ENCODE data around the gene USP7. TPM values are rescaled to one million over a fixed set of nuclear protein-coding genes. Genes with fewer than 3 reads are reported as not detected.

Gene USP7
- polyA plus RNA-seq, 3 donors: 116 to 129 (median 124) TPM

DNA sequence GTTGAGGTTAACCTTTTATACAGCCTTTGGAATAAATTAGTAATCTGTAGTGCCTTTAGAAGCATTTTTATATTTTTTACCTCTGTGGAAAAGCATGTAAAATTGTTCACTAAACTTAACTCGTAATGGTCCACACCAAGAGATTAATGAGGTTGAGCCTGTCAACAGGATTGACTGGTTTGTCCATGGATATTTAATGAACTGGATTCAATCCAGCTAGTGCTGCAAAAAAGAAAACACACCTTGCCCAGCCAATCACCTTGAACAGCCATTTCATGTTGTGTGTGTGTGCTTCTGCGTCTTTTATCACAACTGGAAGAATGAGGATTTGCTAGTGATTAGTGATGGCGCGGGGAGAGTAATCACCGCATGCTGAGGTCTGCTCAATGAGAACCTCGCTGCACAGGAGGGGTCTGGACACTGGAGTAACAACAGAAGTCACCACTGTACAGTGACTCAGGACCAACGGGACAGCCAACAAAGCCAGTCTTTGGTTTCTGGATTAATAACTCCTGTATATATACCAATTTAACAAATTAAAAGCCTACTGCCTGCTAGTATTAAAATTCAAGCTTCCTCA is 47.9 kb downstream of the USP7 start:
- no peak for DNase-seq (ENCODE audit: extremely low read depth in 1 of 11, low read depth in 9 of 11, low spot score in 4 of 11)

DNA sequence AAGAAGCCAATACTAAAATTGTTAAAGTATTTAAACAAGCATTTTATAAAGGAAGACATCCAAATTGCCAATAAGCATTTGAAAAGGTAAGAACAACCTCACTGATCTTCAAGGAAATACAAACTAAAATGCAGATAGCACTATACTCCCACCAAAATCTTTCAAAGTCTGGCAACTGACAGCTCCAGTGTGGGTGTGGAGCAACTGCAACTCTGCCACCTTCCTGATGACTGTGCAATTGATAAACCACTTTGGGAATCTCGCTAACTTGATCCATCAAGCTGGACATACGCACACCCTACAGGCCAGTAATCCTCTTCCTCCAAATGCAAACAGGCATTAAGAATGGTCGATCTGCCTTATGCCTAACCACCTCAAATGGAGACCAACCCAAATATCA is 49.6 kb downstream of the USP7 start:
- DNase-seq (ENCODE audit: extremely low read depth in 1 of 11, low read depth in 9 of 11, low spot score in 4 of 11): no peak

GRCh38 chr16:8912793-8913192 is 50.9 kb downstream of the USP7 start:
- no peak for DNase-seq (ENCODE audit: extremely low read depth in 1 of 11, low read depth in 9 of 11, low spot score in 4 of 11)

DNA sequence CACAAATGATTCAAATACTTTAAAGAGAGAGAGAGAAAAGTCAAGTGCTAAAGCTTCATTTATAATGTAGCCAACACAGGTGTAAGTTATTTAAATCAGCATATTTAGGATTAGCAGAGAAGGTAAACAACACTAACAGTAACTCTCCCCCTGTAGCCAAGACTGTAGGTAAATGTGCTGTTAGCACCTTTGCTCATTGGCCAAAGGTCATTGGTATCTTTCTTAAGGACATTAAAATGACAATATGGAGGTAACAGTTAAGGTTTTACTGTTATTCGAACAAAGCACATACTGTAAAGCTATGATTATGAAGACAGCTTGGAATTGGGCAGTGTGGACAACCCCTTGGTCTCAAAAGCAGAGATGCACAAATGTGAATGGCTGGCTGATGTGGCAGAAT is 52.9 kb downstream of the USP7 start:
- no peak for DNase-seq (ENCODE audit: extremely low read depth in 1 of 11, low read depth in 9 of 11, low spot score in 4 of 11)

GRCh38 chr16:8908810-8909468 is 54.8 kb downstream of the USP7 start:
- no peak for DNase-seq (ENCODE audit: extremely low read depth in 1 of 11, low read depth in 9 of 11, low spot score in 4 of 11)

DNA sequence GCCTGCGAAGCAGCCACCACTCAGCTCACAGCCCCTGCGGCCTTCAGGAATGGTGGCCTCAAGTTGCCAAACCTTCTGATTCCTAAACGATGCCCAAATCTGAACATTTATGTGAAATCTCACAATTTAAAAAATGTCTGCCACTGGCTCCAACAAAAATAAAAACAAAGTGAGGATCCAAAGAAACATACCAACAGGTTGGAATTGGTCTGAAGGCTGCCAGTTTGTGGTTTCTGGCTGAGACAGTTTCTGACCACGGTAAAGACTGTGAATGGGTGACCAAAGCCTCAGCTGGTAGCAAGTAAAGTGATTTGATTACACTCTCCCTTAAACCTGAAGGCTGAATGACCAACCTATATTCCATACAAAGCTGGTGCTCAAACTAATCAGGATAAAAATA is 56.6 kb downstream of the USP7 start:
- no peak for DNase-seq (ENCODE audit: extremely low read depth in 1 of 11, low read depth in 9 of 11, low spot score in 4 of 11)

DNA sequence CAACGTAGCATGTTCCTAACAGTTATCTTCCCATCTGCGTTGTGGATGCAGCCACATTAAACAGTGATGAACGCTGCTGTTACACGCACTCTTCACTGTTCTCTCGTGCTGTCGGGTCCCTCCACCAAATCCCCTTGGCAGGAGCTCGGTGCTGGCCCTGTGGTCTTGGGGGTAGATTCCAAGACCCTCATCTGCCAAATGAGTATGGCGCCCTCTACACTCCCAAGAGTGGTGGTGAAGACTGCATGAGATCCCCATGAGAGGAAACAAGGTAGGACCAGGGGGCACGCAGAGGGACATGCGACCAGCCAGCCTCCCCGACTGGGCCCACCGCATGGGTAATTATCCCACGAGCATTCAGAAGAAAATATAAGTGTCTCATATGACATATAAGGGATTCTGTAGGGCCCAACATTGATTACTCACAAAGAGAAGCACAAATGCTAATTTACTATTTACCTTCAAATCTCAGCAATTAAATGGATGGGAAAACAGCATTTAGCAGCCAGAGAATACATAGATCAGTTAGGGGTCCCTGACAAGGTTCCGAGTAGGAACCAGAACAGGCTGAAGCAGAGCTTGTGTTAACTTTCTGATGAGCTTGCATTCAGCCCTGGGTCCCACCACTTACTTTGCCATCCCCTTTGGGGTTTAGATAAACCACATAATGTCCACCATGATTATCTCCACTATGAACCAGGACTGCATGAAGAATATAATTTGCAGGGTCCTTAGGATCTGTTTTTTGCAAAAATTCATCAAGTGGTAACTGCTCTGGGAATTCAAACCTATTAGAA is 57.7 kb downstream of the USP7 start:
- no peak for DNase-seq (ENCODE audit: extremely low read depth in 1 of 11, low read depth in 9 of 11, low spot score in 4 of 11)

GRCh38 chr16:8905168-8905762 is 58.4 kb downstream of the USP7 start:
- DNase-seq (ENCODE audit: extremely low read depth in 1 of 11, low read depth in 9 of 11, low spot score in 4 of 11): no peak

DNA sequence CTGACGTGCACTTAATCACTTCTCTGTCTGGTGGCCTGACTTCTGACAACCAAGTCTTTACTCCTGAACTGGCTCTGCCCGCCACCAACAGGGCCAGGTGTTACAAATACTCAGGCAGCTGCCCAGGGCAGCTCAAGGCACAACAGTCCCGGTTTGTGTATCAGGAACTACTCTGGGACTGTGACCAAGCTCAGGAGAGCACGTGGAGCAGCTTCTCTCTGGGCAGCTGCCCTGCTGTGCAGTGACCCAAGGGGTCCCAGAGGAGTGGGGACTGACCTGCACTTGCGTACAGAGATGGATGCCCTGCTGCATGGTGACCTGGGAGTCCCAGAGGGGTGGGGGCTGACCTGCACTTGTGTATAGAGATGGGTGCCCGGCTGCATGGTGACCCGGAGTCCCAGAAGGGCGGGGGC is 59.7 kb downstream of the USP7 start:
- DNase-seq (ENCODE audit: extremely low read depth in 1 of 11, low read depth in 9 of 11, low spot score in 4 of 11): no peak

DNA sequence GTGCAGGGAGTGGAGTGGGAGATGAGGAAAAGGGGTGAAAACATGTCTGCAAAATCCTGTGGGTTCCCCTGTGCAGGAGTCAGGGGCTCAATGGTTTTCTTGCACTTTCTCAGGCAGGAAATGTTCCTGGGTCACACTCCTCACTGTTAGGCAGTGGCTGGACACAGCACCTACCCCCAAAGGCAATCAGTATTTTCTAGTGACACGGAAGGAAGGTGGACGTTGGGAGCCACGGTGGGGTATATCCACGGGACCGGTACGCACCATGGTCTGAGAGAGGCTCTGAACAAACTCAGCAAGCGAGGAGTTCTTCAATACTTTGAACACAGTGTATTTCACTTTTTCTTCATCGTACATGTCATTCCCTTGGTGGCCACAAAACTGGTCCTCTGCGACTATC is 60.7 kb downstream of the USP7 start:
- no peak for DNase-seq (ENCODE audit: extremely low read depth in 1 of 11, low read depth in 9 of 11, low spot score in 4 of 11)

- no peak for DNase-seq (ENCODE audit: extremely low read depth in 1 of 11, low read depth in 9 of 11, low spot score in 4 of 11)
These were observed 62.3 kb downstream of the USP7 start for GRCh38 chr16:8901320-8901861.

- DNase-seq (ENCODE audit: extremely low read depth in 1 of 11, low read depth in 9 of 11, low spot score in 4 of 11): no peak
These were observed 63.4 kb downstream of the USP7 start for GRCh38 chr16:8900343-8900742.

DNA sequence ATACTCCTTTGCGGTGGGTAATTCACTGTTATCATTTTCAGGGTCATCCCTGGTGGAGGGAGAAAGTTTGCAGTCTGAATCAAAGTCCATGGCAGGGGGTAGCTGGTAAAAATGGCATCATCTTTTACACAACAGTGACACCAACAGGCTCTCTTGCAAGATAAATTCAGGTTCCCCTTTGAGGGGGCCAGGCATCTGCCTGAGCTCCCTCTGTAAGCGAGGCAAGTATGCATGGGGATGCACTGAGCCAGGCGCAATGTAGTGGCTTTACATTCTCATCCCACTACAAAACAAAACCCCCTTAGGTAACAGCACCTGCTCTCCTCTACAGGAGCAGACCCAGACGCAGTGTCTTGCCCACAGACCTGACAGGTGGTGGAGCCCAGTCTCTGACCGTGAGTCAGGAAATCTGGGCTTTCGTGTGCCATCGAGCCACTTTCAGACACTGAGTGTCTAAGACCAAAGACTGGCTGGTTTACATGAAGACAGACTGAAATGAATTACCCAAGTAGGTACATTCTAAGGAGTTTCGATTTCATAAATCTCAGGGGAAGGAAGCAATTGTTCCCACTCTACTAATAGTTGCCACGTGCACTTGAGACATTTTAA is 63.9 kb downstream of the USP7 start:
- no peak for DNase-seq (ENCODE audit: extremely low read depth in 1 of 11, low read depth in 9 of 11, low spot score in 4 of 11)

DNA sequence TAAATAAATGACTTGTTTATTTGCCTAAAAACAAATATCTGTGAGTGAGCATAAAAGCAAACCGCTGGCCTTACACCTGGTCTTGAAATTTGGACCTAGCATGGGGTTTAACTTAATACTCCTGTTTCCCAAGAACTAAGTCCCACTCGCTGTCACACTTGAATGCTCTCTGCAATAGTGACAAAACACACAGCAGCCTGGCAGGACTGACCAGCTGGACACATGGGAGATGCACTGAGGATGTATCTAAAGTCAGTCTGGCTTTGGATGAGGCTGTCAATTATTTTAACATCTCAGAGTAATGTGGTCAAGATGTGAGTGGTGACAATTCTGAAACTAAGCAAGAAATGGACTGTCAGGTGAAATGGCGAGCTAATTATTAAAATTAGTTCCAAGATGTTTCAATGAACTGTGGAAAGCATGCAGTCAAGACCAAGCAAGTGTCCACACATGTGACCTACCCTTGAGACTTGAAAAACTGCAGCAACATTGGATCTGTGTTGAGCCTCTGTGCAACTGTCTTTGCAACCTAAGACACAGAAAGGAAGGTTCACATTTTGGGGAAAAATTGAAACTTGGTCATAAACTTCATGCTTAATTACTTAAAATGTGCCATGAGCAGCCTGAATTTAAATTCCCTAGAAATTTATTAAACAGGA is 64.9 kb downstream of the USP7 start:
- no peak for DNase-seq (ENCODE audit: extremely low read depth in 1 of 11, low read depth in 9 of 11, low spot score in 4 of 11)

DNA sequence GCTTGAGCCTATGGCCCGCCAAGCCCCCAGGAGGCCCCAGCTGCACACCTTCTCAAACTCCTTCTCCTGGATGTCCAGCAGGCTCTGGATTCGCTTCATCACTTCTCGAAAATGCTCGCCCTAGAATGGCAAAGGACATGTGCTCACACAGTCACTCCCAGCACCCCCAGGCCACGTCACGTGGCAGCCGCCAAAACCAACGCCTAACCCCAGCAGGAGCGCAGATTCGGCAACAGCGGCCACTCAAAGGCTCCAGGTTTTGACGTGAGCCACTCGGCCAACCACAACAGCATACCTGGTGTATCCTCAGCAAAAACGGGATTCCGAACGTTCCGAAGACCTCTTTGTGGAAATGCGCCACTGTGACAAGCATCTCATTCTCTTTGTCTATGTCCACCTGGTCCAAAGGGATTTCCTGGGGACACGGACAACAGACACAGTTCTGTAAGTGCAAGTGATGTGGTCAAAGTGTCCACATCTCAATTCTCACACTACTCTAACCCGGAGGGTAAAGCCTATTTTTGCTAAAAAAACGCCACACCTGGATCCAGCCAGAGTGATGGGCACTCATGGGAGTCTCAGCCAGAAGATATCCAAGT is 68.9 kb downstream of the USP7 start:
- no peak for DNase-seq (ENCODE audit: extremely low read depth in 1 of 11, low read depth in 9 of 11, low spot score in 4 of 11)

DNA sequence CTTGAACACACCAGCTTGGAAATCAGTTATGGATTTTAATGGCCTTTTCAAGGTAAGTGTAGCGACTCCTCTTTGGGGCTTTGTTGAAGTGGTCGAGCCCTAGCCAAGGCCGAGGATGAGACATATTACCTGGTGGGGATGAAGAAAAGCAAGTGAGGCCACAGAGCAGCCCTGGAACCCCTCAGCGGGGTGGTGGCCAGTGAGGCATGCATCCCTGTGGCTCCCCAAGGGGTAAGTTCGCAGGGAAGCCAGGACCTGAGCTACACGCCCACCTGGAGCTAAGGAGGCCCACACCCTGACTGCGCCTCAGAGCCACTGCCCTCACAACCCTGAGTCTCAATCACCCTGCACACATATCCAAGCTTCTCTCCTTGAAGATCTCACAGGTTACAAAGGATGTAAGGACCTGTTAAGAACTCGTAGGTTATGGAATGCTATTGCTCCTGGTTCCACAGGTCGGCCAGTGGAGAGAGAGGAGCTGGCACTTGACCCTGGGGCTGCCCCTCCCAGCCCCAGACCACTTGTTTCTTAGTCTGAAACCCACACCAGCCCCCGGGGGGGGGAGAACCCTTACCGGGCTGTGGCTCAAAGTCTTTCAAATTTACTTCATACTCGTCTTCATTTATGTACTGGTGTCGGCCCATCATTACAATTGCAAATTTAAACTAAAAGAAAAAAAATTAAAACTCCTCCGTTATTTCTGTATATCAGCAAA is 69.6 kb downstream of the USP7 start:
- DNase-seq (ENCODE audit: extremely low read depth in 1 of 11, low read depth in 9 of 11, low spot score in 4 of 11): no peak

DNA sequence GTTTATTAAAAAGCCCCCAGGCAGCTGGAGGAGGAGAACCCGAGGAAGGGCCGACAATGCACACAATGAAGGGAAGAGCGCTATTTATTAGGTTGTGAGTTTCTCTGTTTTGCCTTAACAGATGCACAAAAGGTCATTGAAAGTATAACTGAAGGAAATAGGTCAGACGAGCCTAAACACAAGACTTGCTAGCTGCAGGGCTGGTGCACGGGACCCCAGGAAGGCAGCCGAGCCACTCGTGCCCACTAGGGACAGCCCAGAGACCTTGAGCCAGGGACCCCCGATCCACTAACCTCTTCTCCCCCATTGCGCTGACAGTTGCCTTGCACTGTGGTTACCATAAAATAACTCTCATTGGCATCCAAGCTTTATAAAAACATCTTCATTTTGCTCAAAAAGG is 70.3 kb downstream of the USP7 start:
- DNase-seq (ENCODE audit: extremely low read depth in 1 of 11, low read depth in 9 of 11, low spot score in 4 of 11): no peak

DNA sequence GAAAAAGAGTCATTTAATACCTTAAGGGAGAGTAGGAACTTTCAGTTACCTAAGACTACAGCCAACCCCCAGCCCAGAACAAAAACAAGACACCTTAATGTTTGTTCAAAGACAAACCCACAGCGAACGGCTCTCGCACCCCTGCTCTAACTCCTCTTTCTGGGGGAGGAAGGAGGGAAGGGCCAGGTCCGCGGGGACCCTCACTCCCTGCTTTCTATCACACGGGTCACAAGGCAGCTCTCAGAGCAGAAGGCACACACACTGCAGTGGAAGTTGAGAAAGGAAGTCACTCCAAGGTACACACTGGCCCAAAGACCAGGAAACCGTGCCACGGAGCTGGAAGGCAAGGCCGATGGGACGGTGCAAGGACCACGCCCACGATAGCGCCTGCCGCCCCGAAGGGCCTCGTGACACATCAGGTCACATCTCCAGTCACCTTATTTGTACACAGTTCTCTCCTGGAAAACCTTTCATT is 71.6 kb downstream of the USP7 start:
- no peak for DNase-seq (ENCODE audit: extremely low read depth in 1 of 11, low read depth in 9 of 11, low spot score in 4 of 11)

Measured in renal cortex interstitium (tissue), 11 donors.